Activated T-cell treated with anti-CD3 and anti-CD28 coated beads, Interleukin-2, amount 50 U/mL, for 4 hours (primary cell): Measurements from ENCODE around the gene NXT1. TPM values are rescaled to one million over a fixed set of nuclear protein-coding genes. Genes with fewer than 3 reads are reported as not detected.
A peak's percentile ranks its signal among the peaks of the same experiment; 100 is the strongest.

Experiments used
- ATAC-seq, 2 donors: fragments of 200-7000 bp; cut with Tn5 transposase; one replicate each; pipeline ENCODE4 v1.10.0; 2021
- DNase-seq: peaks from one replicate; pipeline ENCODE4 v3.0.0-alpha.2; 2020
- H3K27me3 Mint-ChIP-seq: one replicate; pipeline ENCODE4 v1.8.0; 2021; ENCODE audit warnings: low read depth, mixed read lengths
- H3K36me3 Mint-ChIP-seq: one replicate; pipeline ENCODE4 v1.8.0; 2022; ENCODE audit warnings: mixed read lengths; ENCODE audit not compliant: insufficient read depth
- H3K4me1 Mint-ChIP-seq: one replicate; pipeline ENCODE4 v1.8.0; 2021; ENCODE audit warnings: low read depth, mixed read lengths
- H3K4me3 Mint-ChIP-seq: one replicate; pipeline ENCODE4 v1.8.0; 2021; ENCODE audit warnings: mild to moderate bottlenecking, moderate library complexity, mixed read lengths
- H3K9me3 Mint-ChIP-seq: one replicate; pipeline ENCODE4 v1.8.0; 2021; ENCODE audit warnings: mixed read lengths
- total RNA-seq, 3 donors: library from RNA; stranded (reverse); gene quantifications; one replicate each; pipeline ENCODE4 v1.2.1, GENCODE V29; 2021

NXT1 gene
- total RNA-seq, 3 donors from 2014 or later, result 66.8 to 79.7 (median 75.9) TPM

DNA sequence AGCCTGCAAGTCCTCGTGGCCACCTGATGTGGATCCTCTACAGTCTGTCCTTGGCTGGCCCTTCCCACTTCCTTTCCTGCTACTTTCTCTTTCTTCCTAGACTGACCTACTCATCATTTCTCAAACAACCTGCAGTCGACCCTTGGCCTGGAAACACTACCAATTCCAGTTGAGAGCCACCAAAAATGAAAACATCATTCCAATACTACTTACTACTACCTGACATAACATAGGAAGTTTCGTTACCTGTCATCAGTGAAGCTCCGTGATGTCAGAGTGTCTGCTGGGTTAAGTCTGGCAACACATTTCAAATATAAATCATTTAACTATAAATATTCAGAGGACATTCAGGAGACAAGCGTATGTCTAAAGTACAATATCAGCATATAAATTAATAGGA is 25.2 kb downstream of the NXT1 start:
- H3K27me3 Mint-ChIP-seq, result no peaks in the 10 kb centered on the region
- no peak overlapping the region for H3K4me3 Mint-ChIP-seq
- peaks cover 1% of the 10 kb centered on the region for H3K4me1 Mint-ChIP-seq
- ATAC-seq (no peak), DNase-seq (no peak)
- H3K36me3 Mint-ChIP-seq, result peaks cover 32% of the 10 kb centered on the region
- no peaks in the 10 kb centered on the region for H3K9me3 Mint-ChIP-seq

DNA sequence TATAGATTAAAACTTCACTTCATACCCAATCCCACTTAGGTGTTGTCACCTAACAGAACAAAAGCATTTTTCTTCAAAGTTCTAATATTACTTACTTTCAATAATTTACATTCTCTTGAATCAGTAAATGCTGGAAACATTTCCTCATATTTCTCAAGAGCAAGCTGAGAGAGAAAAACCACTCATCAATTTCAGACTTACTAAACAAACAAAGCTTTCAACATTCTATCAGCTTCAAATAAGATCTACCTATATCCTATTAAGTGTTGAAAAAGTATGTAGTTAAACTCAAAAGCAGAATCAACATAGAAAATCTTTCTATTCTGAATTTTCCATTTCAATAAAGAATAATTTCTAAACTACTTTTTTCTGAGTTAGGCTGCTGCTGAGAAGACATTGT is 29.2 kb downstream of the NXT1 start:
- no peaks in the 10 kb centered on the region for H3K27me3 Mint-ChIP-seq
- H3K36me3 Mint-ChIP-seq, result peaks cover 46% of the 10 kb centered on the region
- no peak overlapping the region for H3K4me3 Mint-ChIP-seq
- DNase-seq (no peak), ATAC-seq (no peak)
- H3K9me3 Mint-ChIP-seq, result no peaks in the 10 kb centered on the region
- peaks cover 1% of the 10 kb centered on the region for H3K4me1 Mint-ChIP-seq

DNA sequence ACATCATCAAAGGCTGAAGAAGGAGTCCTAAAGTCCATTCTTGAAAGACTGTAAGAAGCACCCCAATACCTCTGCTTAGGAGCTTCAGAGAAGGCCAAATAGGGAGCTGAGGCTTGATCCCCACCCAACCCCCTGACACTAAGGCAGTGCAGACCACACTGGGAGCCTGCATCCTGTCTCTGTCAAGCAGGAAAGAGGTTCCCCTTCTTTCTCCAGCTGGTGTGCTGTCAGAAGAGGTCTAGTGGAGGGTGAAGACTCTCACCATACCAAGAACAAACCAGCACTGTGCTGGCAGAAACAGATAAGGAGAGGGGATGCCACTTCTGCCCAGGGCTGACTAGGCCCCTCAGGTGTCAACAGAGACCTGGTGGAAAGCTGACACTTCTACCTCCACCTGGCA is 31.3 kb downstream of the NXT1 start:
- DNase-seq, result no peak
- no peaks in the 10 kb centered on the region for H3K27me3 Mint-ChIP-seq
- peaks cover 4% of the 10 kb centered on the region for H3K4me1 Mint-ChIP-seq
- no peak overlapping the region for H3K4me3 Mint-ChIP-seq
- no peaks in the 10 kb centered on the region for H3K9me3 Mint-ChIP-seq
- ATAC-seq, result no peak
- peaks cover 42% of the 10 kb centered on the region for H3K36me3 Mint-ChIP-seq

- Mint-ChIP-seq H3K9me3 (no peaks in the 10 kb centered on the region), H3K36me3 (peaks cover 49% of the 10 kb centered on the region), H3K4me1 (peaks cover 5% of the 10 kb centered on the region), H3K27me3 (no peaks in the 10 kb centered on the region), H3K4me3 (no peak overlapping the region)
- ATAC-seq (no peak), DNase-seq (no peak)
Observed at GRCh38 chr20:23386304-23387117, 35.9 kb downstream of the NXT1 start.

GRCh38 chr20:23387118-23387443 is 36.5 kb downstream of the NXT1 start:
- Mint-ChIP-seq H3K27me3 (no peaks in the 10 kb centered on the region), H3K4me3 (no peak overlapping the region), H3K36me3 (peaks cover 47% of the 10 kb centered on the region), H3K9me3 (no peaks in the 10 kb centered on the region), H3K4me1 (peaks cover 5% of the 10 kb centered on the region)
- DNase-seq (no peak), ATAC-seq (no peak)

- ATAC-seq (no peak), DNase-seq (no peak)
- Mint-ChIP-seq H3K9me3 (no peaks in the 10 kb centered on the region), H3K4me1 (peaks cover 5% of the 10 kb centered on the region), H3K4me3 (no peak overlapping the region), H3K27me3 (no peaks in the 10 kb centered on the region), H3K36me3 (peaks cover 53% of the 10 kb centered on the region)
Observed at GRCh38 chr20:23390091-23390774, 39.6 kb downstream of the NXT1 start.

DNA sequence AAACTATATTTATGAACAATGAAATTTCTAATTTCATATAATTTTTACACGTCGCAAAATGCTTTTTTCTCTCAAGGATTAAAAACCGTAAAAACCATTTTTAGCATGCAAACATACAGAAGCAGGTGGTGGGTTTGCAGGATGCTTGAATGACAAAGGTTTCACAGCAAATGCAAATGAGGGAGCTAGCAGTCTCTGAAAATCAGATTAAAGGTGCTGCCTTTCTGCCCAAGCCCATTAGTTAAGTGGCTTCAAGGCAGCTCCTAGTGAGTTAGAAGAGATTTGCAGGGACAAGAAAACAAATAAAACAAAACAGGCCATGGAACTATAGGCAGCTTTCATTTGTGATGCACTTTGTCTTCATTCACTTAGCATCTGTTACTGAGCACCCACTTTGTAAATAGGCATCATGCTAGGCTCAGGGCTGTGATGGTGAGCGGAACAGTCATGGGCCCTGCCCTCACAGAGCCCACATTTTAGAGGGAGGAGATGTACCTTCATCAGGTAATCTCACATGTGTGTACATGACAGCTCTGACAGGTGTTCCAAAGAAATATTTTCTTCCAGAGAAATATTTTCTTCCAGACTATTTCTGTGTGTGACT is 41.2 kb downstream of the NXT1 start:
- Mint-ChIP-seq H3K27me3 (no peaks in the 10 kb centered on the region), H3K36me3 (peaks cover 44% of the 10 kb centered on the region), H3K4me3 (no peak overlapping the region), H3K4me1 (peaks cover 2% of the 10 kb centered on the region), H3K9me3 (no peaks in the 10 kb centered on the region)
- DNase-seq (no peak), ATAC-seq (no peak)

DNA sequence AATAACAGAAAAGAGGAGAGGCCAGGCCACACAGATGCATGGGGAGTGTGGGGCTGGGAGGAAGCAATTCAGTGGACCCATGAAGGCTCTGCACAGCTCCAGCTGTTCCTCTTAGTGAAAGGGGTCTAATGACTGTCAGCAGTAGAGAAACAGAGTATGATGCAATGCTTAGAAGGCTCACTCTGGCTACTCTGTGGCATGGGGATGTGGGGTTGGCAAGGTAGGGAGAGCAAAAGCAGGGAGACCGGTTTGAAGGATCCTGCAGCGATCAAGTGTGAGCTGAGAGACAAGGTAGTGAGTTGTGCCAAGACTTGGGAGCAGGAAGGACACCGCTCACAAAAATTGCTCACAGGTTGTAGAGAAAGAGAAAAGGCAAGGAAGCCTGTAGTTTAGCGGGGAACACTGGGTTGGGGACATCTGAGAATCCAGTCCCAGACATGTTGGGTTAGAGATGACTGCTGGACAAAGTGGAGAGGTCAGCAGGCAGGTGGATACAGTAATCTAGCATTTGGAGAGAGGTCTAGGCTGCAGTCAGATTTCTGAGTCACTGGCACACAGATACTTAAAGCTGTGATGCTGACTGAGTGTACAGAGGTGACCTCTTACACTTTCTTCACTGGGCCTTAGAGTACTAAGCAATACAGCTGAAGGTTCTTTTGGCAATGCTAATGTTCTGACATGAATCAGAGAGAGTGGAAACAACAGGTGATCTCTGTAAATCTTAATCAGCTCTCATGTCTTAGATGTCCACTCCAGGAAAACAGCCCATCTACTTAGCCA is 43.6 kb downstream of the NXT1 start:
- H3K4me1 Mint-ChIP-seq, result peaks cover 10% of the 10 kb centered on the region
- no peak for ATAC-seq

DNA sequence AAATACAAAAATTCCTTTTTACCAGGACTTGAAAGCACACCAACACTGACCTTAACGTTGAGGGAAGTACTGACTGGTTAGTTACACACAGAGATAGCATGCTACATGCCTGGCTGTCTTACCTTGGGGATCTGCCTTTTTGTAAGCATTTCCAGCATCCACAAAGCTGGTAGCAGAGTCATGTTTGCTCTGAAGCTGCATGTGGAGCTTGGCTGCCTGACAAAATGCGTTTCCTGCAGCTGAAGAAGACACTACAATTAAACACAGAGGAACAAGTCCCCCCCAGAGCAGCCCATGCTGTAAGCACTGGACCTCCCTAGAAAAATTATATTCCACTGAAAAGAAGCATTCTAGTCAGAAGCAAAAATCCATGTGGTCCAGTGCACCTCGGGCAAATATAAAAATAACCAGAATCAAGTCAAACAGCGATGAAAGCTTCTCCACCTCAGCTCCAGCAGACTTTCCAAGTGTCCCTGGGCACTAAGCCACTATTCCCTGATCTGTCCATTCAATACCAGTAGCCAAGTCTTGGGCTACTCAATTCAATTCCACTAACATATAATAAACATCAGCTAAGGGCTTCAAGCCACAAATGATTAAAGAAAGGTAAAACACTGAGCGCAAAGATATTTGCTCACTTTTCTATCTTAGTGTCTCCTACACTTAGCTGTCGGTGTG is 46.5 kb downstream of the NXT1 start:
- ATAC-seq (no peak), DNase-seq (no peak)
- Mint-ChIP-seq H3K36me3 (peaks cover 28% of the 10 kb centered on the region), H3K4me3 (no peak overlapping the region), H3K9me3 (no peaks in the 10 kb centered on the region), H3K27me3 (no peaks in the 10 kb centered on the region), H3K4me1 (peaks cover 26% of the 10 kb centered on the region)

More for the DNA sequence above, 43.6 kb downstream of the NXT1 start:
- Mint-ChIP-seq H3K36me3 (peaks cover 30% of the 10 kb centered on the region), H3K4me3 (no peak overlapping the region), H3K9me3 (no peaks in the 10 kb centered on the region), H3K27me3 (no peaks in the 10 kb centered on the region)
- DNase-seq, result no peak

DNA sequence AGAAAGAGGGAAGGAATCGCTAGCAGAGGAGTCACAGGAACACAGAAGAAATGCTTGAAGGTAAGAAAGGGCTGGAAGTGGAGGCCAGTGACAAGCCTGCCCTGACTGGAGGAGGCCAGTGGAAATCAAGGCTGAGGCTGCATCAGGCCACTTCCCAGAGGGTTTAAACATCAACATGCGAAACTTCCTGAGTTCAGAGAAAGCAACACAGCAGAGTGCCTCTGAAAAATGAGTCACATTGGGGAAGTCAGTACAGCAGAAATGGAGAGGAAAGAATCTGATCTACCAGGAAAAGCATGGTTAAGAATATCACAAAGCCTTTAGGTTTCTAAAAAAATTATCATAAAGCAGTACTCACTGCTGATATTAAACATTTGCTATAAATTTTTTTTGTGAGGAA is 47.4 kb downstream of the NXT1 start:
- Mint-ChIP-seq H3K36me3 (peaks cover 27% of the 10 kb centered on the region), H3K4me3 (no peak overlapping the region), H3K9me3 (no peaks in the 10 kb centered on the region), H3K27me3 (no peaks in the 10 kb centered on the region), H3K4me1 (peaks cover 26% of the 10 kb centered on the region)
- DNase-seq, result no peak
- no peak for ATAC-seq

GRCh38 chr20:23399568-23400241 is 49.1 kb downstream of the NXT1 start:
- peaks cover 15% of the 10 kb centered on the region for H3K36me3 Mint-ChIP-seq
- no peaks in the 10 kb centered on the region for H3K9me3 Mint-ChIP-seq
- H3K27me3 Mint-ChIP-seq, result no peaks in the 10 kb centered on the region
- DNase-seq, result no peak
- peaks cover 28% of the 10 kb centered on the region for H3K4me1 Mint-ChIP-seq
- ATAC-seq, result peak; percentile 90 to 94
- H3K4me3 Mint-ChIP-seq, result no peak overlapping the region

DNA sequence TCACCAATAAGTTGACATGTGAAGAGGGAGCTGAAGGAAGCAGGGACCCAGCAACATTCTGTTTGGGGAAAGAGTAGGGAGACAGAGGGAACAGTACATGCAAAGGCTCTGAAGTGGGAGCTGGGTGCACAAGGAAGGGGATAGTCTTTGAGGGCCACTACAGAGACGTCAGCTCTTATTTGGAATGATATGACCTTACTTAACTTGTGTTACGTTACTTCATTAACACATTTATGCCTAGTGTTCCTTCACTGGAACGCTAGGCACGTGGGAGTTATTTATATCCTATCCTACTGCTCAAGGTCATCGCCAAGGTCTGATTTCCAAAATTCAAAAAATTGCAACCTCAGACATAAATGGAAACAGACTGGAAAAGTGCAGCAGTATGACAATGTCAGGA is 50.5 kb downstream of the NXT1 start:
- DNase-seq (no peak), ATAC-seq (no peak)
- no peaks in the 10 kb centered on the region for H3K9me3 Mint-ChIP-seq
- H3K36me3 Mint-ChIP-seq, result peaks cover 14% of the 10 kb centered on the region
- no peaks in the 10 kb centered on the region for H3K27me3 Mint-ChIP-seq
- no peak overlapping the region for H3K4me3 Mint-ChIP-seq
- peaks cover 31% of the 10 kb centered on the region for H3K4me1 Mint-ChIP-seq

GRCh38 chr20:23403751-23404150 is 53.2 kb downstream of the NXT1 start:
- Mint-ChIP-seq H3K4me1 (peaks cover 43% of the 10 kb centered on the region), H3K36me3 (peaks cover 11% of the 10 kb centered on the region), H3K4me3 (no peak overlapping the region), H3K27me3 (no peaks in the 10 kb centered on the region), H3K9me3 (no peaks in the 10 kb centered on the region)
- no peak for ATAC-seq
- no peak for DNase-seq
